Pons (tissue), 1 donor: ENCODE results near the gene NAPA.
A peak's percentile ranks its signal among the peaks of the same experiment; 100 is the strongest.

Experiments used
- DNase-seq: peaks from one replicate; pipeline ENCODE4 v3.0.0-alpha.2; 2016; ENCODE audit warnings: low spot score

NAPA gene

GRCh38 chr19:47514869-47515588 lies at the start of gene NAPA:
Gene NAPA (minus strand): TSS chr19:47515063. CDS start chr19:47514940, 123 bp downstream.
- DNase-seq: peak; percentile 100

DNA sequence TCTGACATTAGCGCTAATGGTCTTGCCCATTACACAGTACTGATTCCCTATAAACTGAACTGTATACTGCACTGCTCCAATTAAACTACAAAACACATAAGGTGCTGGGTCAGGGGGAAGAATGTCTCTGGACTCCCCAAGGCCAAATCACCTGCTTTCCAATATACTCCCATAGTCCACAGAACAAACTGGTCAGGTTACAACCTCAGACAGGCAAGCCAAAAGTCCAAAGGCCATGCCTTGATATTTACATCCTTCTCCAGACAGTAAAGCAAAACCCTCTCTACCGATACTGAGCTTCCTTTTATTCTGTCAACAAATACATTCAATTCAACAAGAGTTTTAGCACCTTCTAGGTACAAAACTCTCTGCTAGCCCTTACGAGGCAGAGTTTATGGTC lies 49.2 kb upstream of the NAPA start:
- no peak for DNase-seq

DNA sequence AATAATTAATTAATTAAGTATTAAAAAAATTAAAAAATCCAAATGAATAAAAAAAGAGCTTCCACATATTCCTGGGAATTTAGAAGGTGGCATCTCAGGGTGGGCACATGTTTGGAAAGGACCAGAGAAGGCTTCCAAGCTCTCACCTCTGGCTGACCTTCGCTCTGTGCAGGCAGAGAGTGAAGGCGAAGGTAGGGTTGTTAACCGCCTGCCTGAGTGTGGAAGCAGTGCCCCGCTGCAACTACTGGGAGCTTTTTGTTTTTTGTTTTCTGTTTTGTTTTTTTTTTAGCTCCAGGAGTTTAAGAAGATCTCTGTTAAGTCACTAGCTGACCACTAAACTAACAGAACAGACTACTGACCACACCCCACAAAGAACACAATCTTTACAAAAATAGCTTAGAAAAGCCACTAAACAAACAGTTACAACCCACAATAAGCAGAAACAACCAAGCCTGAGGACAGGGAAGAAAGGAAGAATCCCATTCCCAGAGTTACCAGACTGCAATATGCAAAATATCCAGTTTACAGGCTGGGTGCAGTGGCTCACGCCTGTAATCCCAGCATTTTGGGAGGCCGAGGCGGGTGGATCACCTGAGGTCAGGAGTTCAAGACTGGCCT lies 46.7 kb upstream of the NAPA start:
- no peak for DNase-seq

- DNase-seq: no peak
These were observed 46.1 kb upstream of the NAPA start for GRCh38 chr19:47560999-47561398.

DNA sequence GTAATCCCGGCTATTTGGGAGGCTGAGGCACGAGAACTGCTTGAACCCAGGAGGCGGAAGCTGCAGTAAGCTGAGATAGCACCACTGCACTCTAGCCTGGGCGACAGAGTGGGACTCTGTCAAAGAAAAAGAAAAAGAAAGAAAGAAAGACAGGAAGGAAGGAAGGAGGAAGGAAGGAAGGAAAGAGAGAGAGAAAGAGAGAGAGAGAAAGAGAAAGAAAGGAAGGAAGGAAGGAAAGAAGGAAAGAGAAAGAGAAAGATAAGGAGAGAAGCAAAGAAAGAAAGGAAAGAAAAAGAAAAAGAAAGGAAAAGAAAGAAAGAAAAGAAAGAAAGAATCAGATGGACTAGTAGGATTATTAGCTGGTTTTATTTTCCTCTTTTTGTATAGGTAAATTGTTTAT lies 35.3 kb upstream of the NAPA start:
- no peak for DNase-seq

DNA sequence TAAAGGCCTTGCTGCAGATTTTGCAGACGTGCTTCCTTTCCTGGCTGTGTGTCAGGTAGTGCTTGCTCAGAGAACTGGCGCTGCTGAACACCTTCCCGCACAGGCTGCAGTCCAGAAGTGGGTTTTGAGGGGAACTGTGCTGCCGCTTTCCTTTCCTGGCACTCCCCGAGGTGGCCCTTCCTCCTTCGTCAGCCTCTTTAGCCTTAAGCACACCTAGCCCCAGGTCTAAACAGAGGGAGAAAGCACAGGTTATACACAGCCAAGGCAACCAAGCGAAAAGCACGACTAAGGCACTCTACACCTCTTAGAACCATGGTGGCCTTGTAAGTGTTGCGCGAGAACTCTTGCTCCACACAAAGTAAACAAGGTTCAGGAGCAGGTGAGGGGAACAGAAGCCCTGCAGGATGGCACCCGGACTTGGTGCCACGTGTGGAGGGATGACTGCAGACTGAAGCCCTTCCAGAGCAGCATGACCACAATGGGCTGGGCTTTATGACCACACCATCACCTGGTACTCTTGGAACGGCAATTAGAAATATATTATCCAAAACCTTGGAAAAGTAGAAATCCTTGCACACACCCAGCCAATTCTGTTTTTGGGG lies 34.5 kb upstream of the NAPA start:
- no peak for DNase-seq

- no peak for DNase-seq
These were observed 32.3 kb upstream of the NAPA start for GRCh38 chr19:47547199-47547598.

DNA sequence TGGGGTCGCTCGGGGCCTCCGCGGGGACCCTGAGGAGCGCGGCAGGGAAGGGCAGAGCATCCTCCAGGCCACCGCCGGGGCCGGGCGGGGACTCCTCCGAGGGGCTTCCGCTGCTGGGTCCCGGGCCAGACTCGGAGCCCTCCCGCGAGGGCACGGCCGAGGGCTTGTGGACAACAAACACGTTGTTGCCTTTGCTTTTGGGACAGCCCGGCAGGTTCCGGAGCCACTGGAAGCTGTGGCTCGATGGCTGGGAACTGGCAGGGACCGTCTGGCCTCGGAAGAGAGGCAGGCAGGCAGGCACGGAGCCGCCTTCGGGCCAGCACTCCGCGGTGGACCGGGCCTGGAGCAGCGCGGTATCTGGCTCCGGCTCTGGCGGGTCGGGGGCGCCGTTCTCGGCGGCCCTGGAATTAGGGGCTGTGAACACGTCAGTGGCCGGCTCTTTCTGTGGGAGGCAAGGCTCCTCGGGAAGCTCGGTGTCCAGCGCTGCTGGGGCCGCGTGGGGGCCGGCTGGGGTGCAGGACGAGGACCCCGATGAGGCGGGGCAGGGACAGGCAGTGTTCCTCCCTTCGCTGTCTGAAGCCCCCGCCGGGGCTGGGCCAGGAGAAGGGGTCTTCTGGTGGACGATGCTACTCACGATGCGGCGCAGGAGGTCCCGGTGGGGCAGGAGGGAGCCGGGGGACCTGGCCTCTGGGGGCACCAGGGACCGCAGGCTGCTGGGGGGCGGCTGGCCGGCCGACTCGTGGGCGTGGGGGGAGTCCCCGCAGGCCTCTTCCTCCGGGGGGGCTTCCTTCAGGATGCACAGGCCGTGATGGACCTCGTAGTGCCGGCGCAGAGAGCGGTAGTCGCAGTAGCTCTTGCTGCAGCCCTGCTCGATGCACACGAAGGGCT lies 30.4 kb upstream of the NAPA start:
- DNase-seq: no peak

DNA sequence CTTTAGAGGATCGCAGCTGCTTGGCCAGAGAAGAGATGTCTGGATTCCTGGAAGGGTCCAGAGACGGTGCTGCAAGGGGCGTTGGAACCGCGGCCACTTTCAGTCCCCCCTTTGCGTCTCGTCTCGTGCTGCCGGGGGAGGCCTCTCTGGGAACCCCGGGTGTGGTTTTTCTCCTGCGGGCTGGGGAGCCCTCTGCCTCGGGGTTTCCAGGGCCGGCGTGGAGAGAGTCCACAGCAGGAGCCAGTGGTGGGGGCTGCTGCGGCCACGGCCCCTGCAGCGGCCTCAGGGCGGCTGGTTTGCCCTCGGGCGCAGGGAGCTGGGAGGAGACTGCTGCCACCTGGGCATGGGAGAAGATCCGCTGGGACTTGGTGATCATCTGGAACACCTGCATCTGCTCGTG lies 29.6 kb upstream of the NAPA start:
- no peak for DNase-seq

GRCh38 chr19:47544075-47544474 lies 29.2 kb upstream of the NAPA start:
- no peak for DNase-seq

- no peak for DNase-seq
These were observed 27.2 kb upstream of the NAPA start for GRCh38 chr19:47542030-47542475.

DNA sequence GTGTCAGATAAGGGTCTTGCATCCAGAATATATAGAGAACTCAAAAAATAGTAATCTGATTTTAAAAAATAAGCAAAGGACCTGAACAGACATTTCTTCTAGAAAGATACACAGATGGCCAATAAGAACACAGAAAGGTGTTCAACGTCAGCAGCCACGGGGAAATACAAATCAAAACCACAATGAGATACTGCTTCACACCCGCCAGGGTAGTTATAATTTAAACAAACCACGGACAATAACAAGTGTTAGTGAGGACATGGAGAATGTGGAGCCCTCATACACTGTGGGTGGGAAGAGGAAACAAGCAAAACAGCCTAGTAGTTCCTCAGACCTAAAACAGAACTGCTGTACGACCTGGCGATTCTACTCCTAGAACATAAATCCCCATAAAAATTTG lies 26.7 kb upstream of the NAPA start:
- no peak for DNase-seq

GRCh38 chr19:47540748-47541147 lies 25.9 kb upstream of the NAPA start:
- no peak for DNase-seq

DNA sequence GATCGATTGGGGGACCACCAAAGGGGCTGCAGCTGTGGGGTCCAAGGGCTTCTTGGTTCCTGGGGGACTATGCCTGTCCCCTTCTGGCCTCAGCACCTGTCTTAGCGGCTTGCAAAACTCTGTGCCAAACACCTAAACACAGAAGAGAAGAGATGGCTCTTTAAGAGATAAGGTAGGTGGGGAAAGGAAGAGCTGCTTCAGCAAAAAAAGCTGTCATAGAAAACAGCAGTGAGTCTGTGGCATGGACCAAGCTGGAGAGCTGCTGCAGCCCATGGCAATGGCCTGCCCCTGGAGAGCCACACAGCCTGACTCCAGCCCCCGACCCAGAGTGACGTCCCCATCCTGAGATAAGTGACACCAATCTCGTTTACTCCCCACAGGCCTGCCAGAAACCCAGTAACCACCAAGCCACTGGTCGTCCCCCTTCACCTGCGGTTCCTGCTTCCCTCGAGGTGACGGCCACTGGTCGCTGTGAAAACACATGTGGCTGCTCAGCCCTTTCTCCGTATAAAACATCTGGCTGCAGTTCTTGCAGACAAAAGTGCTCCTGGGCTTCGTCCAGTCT lies 25.0 kb upstream of the NAPA start:
- DNase-seq: no peak

DNA sequence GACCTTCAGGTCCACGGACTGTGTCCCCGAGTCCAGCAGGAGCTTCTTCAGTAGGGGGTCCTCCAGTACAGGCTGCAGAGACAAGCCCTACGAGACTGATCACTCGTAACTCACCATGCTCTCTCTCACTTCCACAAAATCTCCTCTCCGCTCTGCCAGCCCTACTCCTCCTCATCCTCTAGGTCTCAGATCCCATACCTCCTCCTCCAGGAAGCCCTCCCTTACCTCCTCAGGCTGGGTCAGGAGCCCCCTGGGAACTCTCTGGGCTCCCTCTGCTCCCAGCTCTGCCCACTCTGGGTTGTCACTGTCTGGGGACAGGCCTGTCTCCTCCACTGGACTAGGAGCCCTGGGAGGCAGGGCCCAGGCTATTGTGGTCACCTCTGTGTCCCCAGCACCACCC lies 23.9 kb upstream of the NAPA start:
- DNase-seq: no peak

GRCh38 chr19:47537493-47537892 lies 22.6 kb upstream of the NAPA start:
- no peak for DNase-seq

DNA sequence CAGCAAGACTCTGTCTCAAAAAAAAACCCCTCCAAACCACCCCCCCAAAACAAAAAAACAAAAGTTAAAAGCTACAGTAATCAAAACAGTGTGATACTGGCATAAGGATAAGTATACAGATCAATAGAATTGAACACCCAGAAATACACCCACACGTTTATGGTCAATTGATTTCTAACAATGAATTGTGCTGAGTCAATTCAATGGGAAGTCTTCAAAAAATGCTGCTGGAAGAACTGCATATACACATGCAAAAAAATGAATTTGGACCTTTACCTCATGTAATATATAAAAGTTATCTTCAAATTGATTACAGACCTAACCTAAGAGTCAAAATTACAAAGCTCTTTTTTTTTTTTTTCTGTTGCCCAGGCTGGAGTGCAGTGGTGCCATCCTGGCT lies 19.8 kb upstream of the NAPA start:
- no peak for DNase-seq

- DNase-seq: no peak
These were observed 17.0 kb upstream of the NAPA start for GRCh38 chr19:47531640-47532387.

GRCh38 chr19:47529018-47529742 lies 14.3 kb upstream of the NAPA start:
- DNase-seq: no peak

DNA sequence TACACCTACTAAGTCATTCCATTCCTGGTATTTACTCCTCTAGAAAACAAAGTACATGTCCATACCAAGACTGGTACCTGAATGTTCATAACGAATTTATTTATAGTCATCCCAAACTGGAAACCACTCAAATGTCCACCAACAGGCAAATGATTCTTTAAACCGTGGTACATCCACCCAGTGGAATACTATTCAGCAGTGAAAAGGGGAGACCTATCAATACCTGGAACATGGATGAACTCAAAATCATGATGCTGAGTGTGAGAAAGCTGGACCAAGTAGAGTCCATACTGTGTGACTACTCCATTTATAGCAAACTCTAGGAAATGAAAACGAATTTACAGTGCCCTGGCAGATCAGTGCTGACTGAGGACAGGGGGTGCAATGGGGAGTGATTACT lies 11.9 kb upstream of the NAPA start:
- DNase-seq: no peak

DNA sequence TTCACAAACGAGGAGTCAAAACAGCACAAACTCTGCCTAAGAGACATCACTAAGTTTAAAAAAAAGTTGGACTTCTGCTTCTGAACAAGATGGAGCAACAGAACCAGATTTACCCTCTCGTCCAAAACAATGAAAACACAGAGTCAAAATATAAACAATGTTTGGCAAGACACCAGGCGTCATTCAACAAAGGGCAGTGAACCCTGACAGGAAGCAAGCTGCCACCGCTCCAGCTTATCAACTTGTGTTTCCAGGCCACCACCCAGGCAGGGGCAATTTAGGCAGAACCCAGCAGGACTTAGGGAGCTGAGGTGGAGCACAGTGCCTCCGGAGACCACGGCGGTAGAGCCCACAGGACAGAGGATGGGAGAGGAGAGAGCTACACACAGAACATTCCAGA lies 8.6 kb upstream of the NAPA start:
- DNase-seq: no peak
